Activated CD4-positive, alpha-beta memory T cell treated with anti-CD3 and anti-CD28 coated beads, Interleukin-2, amount 10 ng/mL, durations not matched to agents 7 days and 5 days (primary cell): ENCODE results near the gene CBFA2T3. TPM values are rescaled to one million over a fixed set of nuclear protein-coding genes. Genes with fewer than 3 reads are reported as not detected.

Source experiments
- CTCF ChIA-PET: fragments of 350-600 bp; sonication (Branson Sonifier 250); formaldehyde crosslinking; loops from one replicate; lab custom pipeline; 2021; ENCODE audit warnings: antibody characterized with exemption, inconsistent platforms; lab: Charles Lee
- POLR2A ChIA-PET: fragments of 350-600 bp; sonication (Branson Sonifier 250); formaldehyde crosslinking; loops from one replicate; lab custom pipeline; 2021; ENCODE audit warnings: antibody characterized with exemption; lab: Charles Lee
- DNase-seq: peaks from one replicate; pipeline ENCODE4 v3.0.0-alpha.2; 2020
- H3K27ac Mint-ChIP-seq: one replicate; pipeline ENCODE4 v1.8.0; 2021; ENCODE audit warnings: mild to moderate bottlenecking, mixed read lengths
- H3K27me3 Mint-ChIP-seq: one replicate; pipeline ENCODE4 v1.8.0; 2021; ENCODE audit warnings: mixed read lengths
- H3K36me3 Mint-ChIP-seq: one replicate; pipeline ENCODE4 v1.8.0; 2021; ENCODE audit warnings: low read depth, mixed read lengths
- H3K4me1 Mint-ChIP-seq: one replicate; pipeline ENCODE4 v1.8.0; 2021; ENCODE audit warnings: mixed read lengths
- H3K4me3 Mint-ChIP-seq: one replicate; pipeline ENCODE4 v1.8.0; 2021; ENCODE audit warnings: mild to moderate bottlenecking, mixed read lengths
- H3K9me3 Mint-ChIP-seq: one replicate; pipeline ENCODE4 v1.8.0; 2021; ENCODE audit warnings: mixed read lengths
- total RNA-seq, 2 experiments: library from RNA; stranded (reverse); gene quantifications; one replicate each; pipeline ENCODE4 v1.2.3, GENCODE V29; 2021

CBFA2T3 gene
- not detected for total RNA-seq

DNA sequence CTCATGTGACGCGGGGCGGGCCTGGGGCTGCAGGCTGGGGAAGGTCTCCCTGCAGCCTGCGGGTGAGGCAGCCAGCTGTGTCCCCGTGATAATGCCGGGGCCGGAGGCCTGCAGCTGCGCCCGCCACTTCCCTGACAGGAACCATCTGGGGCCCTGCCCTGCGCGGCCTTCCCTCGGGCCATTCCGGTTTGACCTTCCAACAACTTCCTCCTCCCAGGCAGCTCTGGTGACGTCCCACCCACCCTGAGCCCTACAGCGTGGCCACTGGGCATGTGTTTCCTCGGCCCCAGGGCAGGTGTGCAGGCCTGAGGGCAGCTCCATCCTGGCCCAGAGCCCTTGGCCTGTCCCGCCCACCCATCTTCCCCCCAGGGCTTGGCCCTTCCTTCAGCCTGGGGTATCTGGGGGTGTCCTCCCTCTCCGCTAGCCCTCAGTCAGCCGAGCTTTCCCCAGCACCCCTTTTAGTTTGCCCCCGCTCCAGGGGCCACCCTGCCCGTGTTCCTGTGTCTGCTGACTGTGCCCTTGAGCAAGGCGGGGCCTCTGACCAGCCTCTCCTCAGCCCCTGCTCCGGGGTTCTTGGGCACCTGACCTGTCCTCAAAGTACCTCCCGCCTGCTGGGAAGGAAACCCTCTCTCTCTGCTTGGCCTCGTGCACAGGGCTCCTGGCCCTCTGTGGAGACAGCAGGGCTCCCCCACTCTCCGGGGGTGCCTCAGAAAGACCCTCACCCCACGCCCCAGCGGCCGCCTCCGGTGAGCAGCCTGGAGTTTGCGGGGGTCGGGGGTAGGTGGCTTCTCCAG is at the start of gene CBFA2T3:
Gene CBFA2T3 (minus strand): TSS at position 190 of the 794 bp plus-strand sequence. CDS start 400 bp downstream, outside the sequence.
- Mint-ChIP-seq H3K4me1 (no peaks in the 10 kb centered on the region), H3K9me3 (no peaks in the 10 kb centered on the region), H3K27me3 (peaks cover 21% of the 10 kb centered on the region), H3K4me3 (no peak within 1 kb of the TSS), H3K36me3 (no peaks in the 10 kb centered on the region), H3K27ac (no peak within 1 kb of the TSS)
- ChIA-PET POLR2A (no interaction called here), CTCF (no interaction called here)
- DNase-seq: no peak

- H3K4me3 Mint-ChIP-seq: no peak overlapping the region
These were observed 49.2 kb upstream of the CBFA2T3 start for GRCh38 chr16:89026121-89026612.

GRCh38 chr16:89025636-89026035 is 48.6 kb upstream of the CBFA2T3 start:
- Mint-ChIP-seq H3K27ac (peak overlapping the region; percentile 57), H3K4me1 (peaks cover 31% of the 10 kb centered on the region), H3K9me3 (peaks cover 23% of the 10 kb centered on the region), H3K4me3 (no peak overlapping the region), H3K36me3 (peaks cover 14% of the 10 kb centered on the region), H3K27me3 (peaks cover 3% of the 10 kb centered on the region)
- POLR2A ChIA-PET: interaction anchor here (0.7 to 1.0 kb wide), 2 partner anchors 68 to 72 kb away, joined by 3 read pairs; partner anchors contain the start of gene ACSF3
- no peak for DNase-seq
- CTCF ChIA-PET: no interaction called here

More at GRCh38 chr16:89026121-89026612, 49.2 kb upstream of the CBFA2T3 start:
- peak; percentile 69 for DNase-seq
- Mint-ChIP-seq H3K9me3 (peaks cover 27% of the 10 kb centered on the region), H3K27ac (peak overlapping the region; percentile 57), H3K4me1 (peaks cover 29% of the 10 kb centered on the region), H3K27me3 (peaks cover 7% of the 10 kb centered on the region), H3K36me3 (peaks cover 14% of the 10 kb centered on the region)
- POLR2A ChIA-PET: interaction anchor here (0.7 to 1.0 kb wide), 2 partner anchors 68 to 72 kb away, joined by 3 read pairs; partner anchors contain the start of gene ACSF3
- CTCF ChIA-PET: no interaction called here

- Mint-ChIP-seq H3K4me3 (no peak overlapping the region), H3K27ac (peak overlapping the region; percentile 47), H3K4me1 (peaks cover 40% of the 10 kb centered on the region), H3K27me3 (peaks cover 3% of the 10 kb centered on the region), H3K9me3 (peaks cover 23% of the 10 kb centered on the region), H3K36me3 (peaks cover 14% of the 10 kb centered on the region)
- CTCF ChIA-PET: no interaction called here
- DNase-seq: no peak
- POLR2A ChIA-PET: no interaction called here
These were observed 47.6 kb upstream of the CBFA2T3 start for GRCh38 chr16:89024546-89025060.

- H3K4me1 Mint-ChIP-seq: peaks cover 40% of the 10 kb centered on the region
- CTCF ChIA-PET: no interaction called here
- no peak overlapping the region for H3K27ac Mint-ChIP-seq
These were observed 46.9 kb upstream of the CBFA2T3 start for GRCh38 chr16:89023621-89024511.

GRCh38 chr16:89023151-89023551 is 46.1 kb upstream of the CBFA2T3 start:
- H3K27ac Mint-ChIP-seq: no peak overlapping the region
- H3K4me3 Mint-ChIP-seq: no peak overlapping the region
- H3K36me3 Mint-ChIP-seq: peaks cover 14% of the 10 kb centered on the region
- DNase-seq: no peak
- ChIA-PET CTCF (no interaction called here), POLR2A (no interaction called here)
- H3K27me3 Mint-ChIP-seq: peaks cover 3% of the 10 kb centered on the region
- H3K9me3 Mint-ChIP-seq: peaks cover 23% of the 10 kb centered on the region
- H3K4me1 Mint-ChIP-seq: peaks cover 40% of the 10 kb centered on the region

More at GRCh38 chr16:89023621-89024511, 46.9 kb upstream of the CBFA2T3 start:
- H3K4me3 Mint-ChIP-seq: no peak overlapping the region
- H3K27me3 Mint-ChIP-seq: peaks cover 3% of the 10 kb centered on the region
- peaks cover 14% of the 10 kb centered on the region for H3K36me3 Mint-ChIP-seq
- H3K9me3 Mint-ChIP-seq: peaks cover 23% of the 10 kb centered on the region
- no peak for DNase-seq
- POLR2A ChIA-PET: no interaction called here

DNA sequence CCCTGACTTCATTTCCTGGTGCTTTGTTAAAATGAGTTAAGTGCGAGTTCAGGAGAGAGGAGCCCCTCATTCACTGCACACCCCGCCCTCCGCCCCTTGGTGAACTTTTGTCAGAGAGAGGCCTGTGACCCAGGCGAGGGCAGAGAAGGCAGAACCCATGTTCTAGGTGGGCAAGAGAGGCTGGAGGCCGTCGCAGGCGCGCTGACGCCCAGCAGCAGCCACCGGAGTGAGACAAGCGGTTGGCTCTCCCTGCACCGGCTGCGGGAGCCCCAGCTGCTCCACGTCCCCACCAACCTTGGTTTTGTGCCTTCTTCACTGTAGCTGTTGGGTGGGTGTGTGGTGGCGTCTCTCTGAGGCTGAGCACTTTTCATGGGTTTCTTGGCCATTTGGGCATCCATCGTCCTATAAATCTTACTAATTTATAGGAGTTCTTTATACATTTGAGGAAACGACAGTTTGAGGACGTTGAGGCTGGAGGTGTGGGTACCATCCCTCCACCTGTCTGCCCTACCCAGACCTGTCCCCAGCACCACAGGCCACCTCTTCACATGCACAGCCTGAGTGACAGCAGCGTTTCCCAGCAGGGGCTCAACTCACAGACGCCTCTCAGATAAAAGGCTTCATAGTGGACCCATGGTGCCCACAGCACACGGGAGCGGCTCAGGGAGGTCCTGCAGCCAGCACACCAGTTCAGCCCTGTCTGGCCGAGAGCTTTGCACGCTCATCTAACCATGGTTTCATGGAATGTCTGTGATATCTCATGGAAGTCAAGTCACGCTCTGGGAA is 45.2 kb upstream of the CBFA2T3 start:
- ChIA-PET POLR2A (no interaction called here), CTCF (interaction anchor here (0.7 kb wide), 1 partner anchor 29 kb away, joined by 4 read pairs; no protein-coding TSS in a partner anchor)
- peaks cover 3% of the 10 kb centered on the region for H3K27me3 Mint-ChIP-seq
- DNase-seq: no peak
- peaks cover 38% of the 10 kb centered on the region for H3K4me1 Mint-ChIP-seq
- H3K9me3 Mint-ChIP-seq: peaks cover 19% of the 10 kb centered on the region
- peaks cover 10% of the 10 kb centered on the region for H3K36me3 Mint-ChIP-seq
- no peak overlapping the region for H3K27ac Mint-ChIP-seq
- no peak overlapping the region for H3K4me3 Mint-ChIP-seq

- peaks cover 11% of the 10 kb centered on the region for H3K9me3 Mint-ChIP-seq
- no peak for DNase-seq
- ChIA-PET CTCF (interaction anchor here (0.7 kb wide), 2 partner anchors 30 to 77 kb away, joined by 3 to 4 read pairs; no protein-coding TSS in a partner anchor), POLR2A (interaction anchor here (0.6 kb wide), 1 partner anchor 1557 kb away, joined by 3 read pairs; no protein-coding TSS in a partner anchor)
- peaks cover 3% of the 10 kb centered on the region for H3K27me3 Mint-ChIP-seq
- H3K4me1 Mint-ChIP-seq: peaks cover 29% of the 10 kb centered on the region
- peak overlapping the region; percentile 11 for H3K27ac Mint-ChIP-seq
- no peak overlapping the region for H3K4me3 Mint-ChIP-seq
- peaks cover 4% of the 10 kb centered on the region for H3K36me3 Mint-ChIP-seq
These were observed 44.1 kb upstream of the CBFA2T3 start for GRCh38 chr16:89020925-89021595.

GRCh38 chr16:89020068-89020924 is 43.3 kb upstream of the CBFA2T3 start:
- Mint-ChIP-seq H3K4me3 (no peak overlapping the region), H3K27ac (no peak overlapping the region)

GRCh38 chr16:89019511-89019910 is 42.5 kb upstream of the CBFA2T3 start:
- H3K27me3 Mint-ChIP-seq: peaks cover 3% of the 10 kb centered on the region
- peaks cover 4% of the 10 kb centered on the region for H3K36me3 Mint-ChIP-seq
- H3K4me3 Mint-ChIP-seq: no peak overlapping the region
- no peak overlapping the region for H3K27ac Mint-ChIP-seq
- POLR2A ChIA-PET: interaction anchor here (1.5 kb wide), 2 partner anchors 12 to 74 kb away, joined by 3 to 7 read pairs; partner anchors contain the start of gene ACSF3
- peaks cover 21% of the 10 kb centered on the region for H3K4me1 Mint-ChIP-seq
- CTCF ChIA-PET: no interaction called here
- no peak for DNase-seq
- peaks cover 6% of the 10 kb centered on the region for H3K9me3 Mint-ChIP-seq

More at GRCh38 chr16:89020068-89020924, 43.3 kb upstream of the CBFA2T3 start:
- DNase-seq: peak; percentile 44
- ChIA-PET CTCF (no interaction called here), POLR2A (interaction anchor here (0.6 to 1.5 kb wide), 3 partner anchors 11 to 1556 kb away, joined by 3 to 7 read pairs (median 3); partner anchors contain the start of gene ACSF3)
- Mint-ChIP-seq H3K27me3 (peaks cover 3% of the 10 kb centered on the region), H3K36me3 (peaks cover 4% of the 10 kb centered on the region), H3K9me3 (peaks cover 9% of the 10 kb centered on the region), H3K4me1 (peaks cover 24% of the 10 kb centered on the region)
